ENCODE measurements around the gene ARHGEF7.

GRCh38 chr13:111314852-111315251 lies 199.7 kb downstream of the ARHGEF7 start:
- TF ChIP-seq CEBPB (IDR thresholded peaks at IDR 0.05; ENCODE audit: low read depth) = no peak
- TF ChIP-seq EZH2 (IDR thresholded peaks at IDR 0.05) = no peak
- TF ChIP-seq REST (IDR thresholded peaks at IDR 0.05; ENCODE audit: low read depth) = no peak
